Natural killer cell (primary cell): ENCODE data around the gene ISY1. TPM values are rescaled to one million over a fixed set of nuclear protein-coding genes. Genes with fewer than 3 reads are reported as not detected.
A peak's percentile ranks its signal among the peaks of the same experiment; 100 is the strongest.
"Not testable (repeated sequence)": the region's sequence is repeated elsewhere in the genome, so short reads cannot be mapped to it uniquely, and the experiment has no call there.

Experiments used
- ATAC-seq, 3 donors: fragments of 150-1000 bp in 2 of 3; fragments of 200-7000 bp in 1 of 3; cut with Tn5 transposase; 1 replicate in 1 of 3; 2 replicates in 2 of 3; pipeline ENCODE4 v1.10.0; 2021; ENCODE audit warnings: mild to moderate bottlenecking in 2 of 3, moderate library complexity in 2 of 3
- DNase-seq, 2 donors: peaks; one replicate each; pipeline versions ENCODE4 v3.0.0 to v3.0.0-alpha.2; 2013 to 2021; ENCODE audit warnings: mixed read lengths in 1 of 2
- H3K27ac ChIP-seq: one replicate; pipeline ENCODE4 v1.5.1; 2013; ENCODE audit warnings: mild to moderate bottlenecking, low read length
- H3K27me3 ChIP-seq: one replicate; pipeline ENCODE4 v1.6.1; 2013; ENCODE audit warnings: low read length; ENCODE audit not compliant: control insufficient read depth, insufficient read depth
- H3K36me3 ChIP-seq: one replicate; pipeline ENCODE4 v1.6.1; 2013; ENCODE audit warnings: low read length; ENCODE audit not compliant: control insufficient read depth, insufficient read depth
- H3K4me1 ChIP-seq: one replicate; pipeline ENCODE4 v1.6.1; 2013; ENCODE audit warnings: low read length; ENCODE audit not compliant: control insufficient read depth, insufficient read depth
- H3K4me3 ChIP-seq: one replicate; pipeline ENCODE4 v1.5.1; 2013; ENCODE audit warnings: low read length
- H3K9me3 ChIP-seq: one replicate; pipeline ENCODE4 v1.6.1; 2013; ENCODE audit warnings: low read length; ENCODE audit not compliant: control insufficient read depth, insufficient read depth
- H3K27ac Mint-ChIP-seq, 2 donors: one replicate each; pipeline ENCODE4 v1.8.0; 2022; ENCODE audit warnings: mild to moderate bottlenecking in 2 of 2, mixed read lengths in 2 of 2, moderate library complexity in 1 of 2
- H3K27me3 Mint-ChIP-seq, 2 donors: one replicate each; pipeline ENCODE4 v1.8.0; 2022; ENCODE audit warnings: low read depth in 2 of 2, mixed read lengths in 2 of 2
- H3K36me3 Mint-ChIP-seq: one replicate; pipeline ENCODE4 v1.8.0; 2022; ENCODE audit warnings: mixed read lengths
- H3K4me1 Mint-ChIP-seq, 2 donors: one replicate each; pipeline ENCODE4 v1.8.0; 2022; ENCODE audit warnings: mixed read lengths in 2 of 2
- H3K4me3 Mint-ChIP-seq: one replicate; pipeline ENCODE4 v1.8.0; 2022; ENCODE audit warnings: mild to moderate bottlenecking, moderate library complexity, mixed read lengths
- H3K9me3 Mint-ChIP-seq, 2 donors: one replicate each; pipeline ENCODE4 v1.8.0; 2022; ENCODE audit warnings: mixed read lengths in 2 of 2
- WGBS: methylation state at CpG from one replicate; pipeline ENCODE4 v1.1.7; 2013; ENCODE audit warnings: missing lambda C conversion rate; ENCODE audit not compliant: insufficient coverage; 5-methylcytosine and 5-hydroxymethylcytosine counted together
- intact Hi-C: fragments of 100-400 bp; cut with micrococcal nuclease; formaldehyde crosslinking; loops from one replicate; pipeline ENCODE4 v1.14.2; 2022
- total RNA-seq, 4 donors: library from RNA; stranded (reverse); fragments of 120-200 nt in 1 of 4; gene quantifications; one replicate each; pipeline versions ENCODE4 v1.2.3 to v1.2.4, GENCODE V29; 2013 to 2022
- TF ChIP-seq, protein P1 (sequence below): fragments of 200-600 bp; IDR thresholded peaks from one replicate; pipeline ENCODE4 v1.8.0; 2022; ENCODE audit warnings: antibody characterized with exemption

ISY1 gene
- total RNA-seq, 3 donors from 2014 or later (not counting 1 experiment from before 2014, with no cell fraction given): 51.9 to 58.2 (median 56.1) TPM

GRCh38 chr3:129103296-129103695 lies 57.6 kb downstream of the ISY1 start:
- no peak for ATAC-seq
- Histone ChIP-seq H3K4me3 (no peak overlapping the region), H3K9me3 (no peaks in the 10 kb centered on the region), H3K27ac (no peak overlapping the region), H3K36me3 (peaks cover 17% of the 10 kb centered on the region), H3K27me3 (no peaks in the 10 kb centered on the region), H3K4me1 (peaks cover 35% of the 10 kb centered on the region)
- Mint-ChIP-seq H3K9me3 (no peaks in the 10 kb centered on the region), H3K27ac (peak overlapping the region in 1 of 2 donors; percentile 71), H3K4me3 (no peak overlapping the region), H3K27me3 (no peaks in the 10 kb centered on the region), H3K4me1 (peaks cover 51 to 60% of the 10 kb centered on the region in 2 donors), H3K36me3 (no peaks in the 10 kb centered on the region)
- no peak for DNase-seq
- TF ChIP-seq, protein P1, sequence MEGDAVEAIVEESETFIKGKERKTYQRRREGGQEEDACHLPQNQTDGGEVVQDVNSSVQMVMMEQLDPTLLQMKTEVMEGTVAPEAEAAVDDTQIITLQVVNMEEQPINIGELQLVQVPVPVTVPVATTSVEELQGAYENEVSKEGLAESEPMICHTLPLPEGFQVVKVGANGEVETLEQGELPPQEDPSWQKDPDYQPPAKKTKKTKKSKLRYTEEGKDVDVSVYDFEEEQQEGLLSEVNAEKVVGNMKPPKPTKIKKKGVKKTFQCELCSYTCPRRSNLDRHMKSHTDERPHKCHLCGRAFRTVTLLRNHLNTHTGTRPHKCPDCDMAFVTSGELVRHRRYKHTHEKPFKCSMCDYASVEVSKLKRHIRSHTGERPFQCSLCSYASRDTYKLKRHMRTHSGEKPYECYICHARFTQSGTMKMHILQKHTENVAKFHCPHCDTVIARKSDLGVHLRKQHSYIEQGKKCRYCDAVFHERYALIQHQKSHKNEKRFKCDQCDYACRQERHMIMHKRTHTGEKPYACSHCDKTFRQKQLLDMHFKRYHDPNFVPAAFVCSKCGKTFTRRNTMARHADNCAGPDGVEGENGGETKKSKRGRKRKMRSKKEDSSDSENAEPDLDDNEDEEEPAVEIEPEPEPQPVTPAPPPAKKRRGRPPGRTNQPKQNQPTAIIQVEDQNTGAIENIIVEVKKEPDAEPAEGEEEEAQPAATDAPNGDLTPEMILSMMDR: no peak
- WGBS: 87% methylated on average over 7 of the region's 7 CpGs
- intact Hi-C loops: no loop called here

- H3K27me3 Mint-ChIP-seq: no peaks in the 10 kb centered on the region
- DNase-seq (no peak), ATAC-seq (no peak)
- 93% methylated on average over 12 of the region's 12 CpGs for WGBS
- no peaks in the 10 kb centered on the region for H3K9me3 Mint-ChIP-seq
- intact Hi-C loops: no loop called here
- Histone ChIP-seq H3K9me3 (no peaks in the 10 kb centered on the region), H3K4me1 (peaks cover 20% of the 10 kb centered on the region), H3K36me3 (peaks cover 9% of the 10 kb centered on the region), H3K4me3 (no peak overlapping the region), H3K27ac (no peak overlapping the region), H3K27me3 (no peaks in the 10 kb centered on the region)
- peak overlapping the region; percentile 68 to 77 for H3K27ac Mint-ChIP-seq
- no peaks in the 10 kb centered on the region for H3K36me3 Mint-ChIP-seq
- TF ChIP-seq, protein P1: no peak
- peaks cover 62 to 64% of the 10 kb centered on the region in 2 donors for H3K4me1 Mint-ChIP-seq
- no peak overlapping the region for H3K4me3 Mint-ChIP-seq
These were observed 59.3 kb downstream of the ISY1 start for GRCh38 chr3:129101370-129102138.

DNA sequence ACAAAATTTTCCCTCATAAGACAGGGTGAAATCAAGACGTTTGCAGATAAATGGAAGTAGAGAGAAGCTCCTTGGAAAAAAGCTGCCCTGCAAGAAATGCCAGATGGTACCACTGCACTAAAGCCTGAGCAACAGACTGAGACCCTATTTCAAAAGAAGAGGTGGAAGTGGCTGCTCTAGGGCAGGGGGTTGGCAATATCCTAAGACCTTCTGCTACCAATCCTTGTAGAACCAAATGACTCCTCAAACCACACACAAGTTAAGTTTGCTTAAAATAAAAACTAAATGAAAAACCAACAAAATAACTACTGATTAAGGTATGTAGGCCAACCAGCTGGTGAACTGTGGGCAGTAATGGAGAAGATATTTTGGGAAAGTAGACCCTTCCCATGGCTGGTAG lies 60.6 kb downstream of the ISY1 start:
- Histone ChIP-seq H3K36me3 (peaks cover 10% of the 10 kb centered on the region), H3K9me3 (no peaks in the 10 kb centered on the region), H3K27ac (no peak overlapping the region), H3K4me3 (no peak overlapping the region), H3K27me3 (no peaks in the 10 kb centered on the region), H3K4me1 (peaks cover 19% of the 10 kb centered on the region)
- peak overlapping the region; percentile 6 to 13 for H3K27ac Mint-ChIP-seq
- H3K36me3 Mint-ChIP-seq: no peaks in the 10 kb centered on the region
- intact Hi-C loops: no loop called here
- 83% methylated on average over 1 of the region's 1 CpG for WGBS
- H3K27me3 Mint-ChIP-seq: no peaks in the 10 kb centered on the region
- TF ChIP-seq, protein P1: no peak
- ATAC-seq: no peak
- no peak overlapping the region for H3K4me3 Mint-ChIP-seq
- peaks cover 62 to 69% of the 10 kb centered on the region in 2 donors for H3K4me1 Mint-ChIP-seq
- no peak for DNase-seq
- no peaks in the 10 kb centered on the region for H3K9me3 Mint-ChIP-seq

DNA sequence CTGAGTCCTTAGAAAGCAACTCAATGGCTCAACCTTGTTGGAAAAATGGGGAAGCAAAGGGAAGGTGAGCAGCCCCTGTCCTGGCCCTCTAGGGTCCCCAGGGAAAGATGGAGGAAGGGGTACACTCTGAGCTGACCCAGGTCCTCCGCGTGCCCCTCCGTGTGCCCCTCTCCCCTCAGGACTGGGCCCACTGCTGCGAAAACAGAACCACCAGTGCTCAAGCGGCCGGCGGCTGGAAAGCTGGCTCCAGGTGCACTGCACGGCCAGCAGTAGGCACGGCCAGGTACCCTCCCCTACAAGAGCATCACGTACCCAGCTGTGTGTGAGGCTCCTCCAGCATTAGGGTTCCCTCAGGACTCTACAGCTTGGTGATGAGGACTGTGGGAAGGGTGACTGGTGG lies 65.6 kb downstream of the ISY1 start:
- H3K27ac ChIP-seq: no peak overlapping the region
- Mint-ChIP-seq H3K27me3 (no peaks in the 10 kb centered on the region), H3K36me3 (no peaks in the 10 kb centered on the region), H3K27ac (no peak overlapping the region), H3K9me3 (no peaks in the 10 kb centered on the region), H3K4me3 (no peak overlapping the region), H3K4me1 (peaks cover 31% of the 10 kb centered on the region in 2 donors)
- H3K4me3 ChIP-seq: no peak overlapping the region
- DNase-seq: no peak
- intact Hi-C loops: no loop called here
- H3K9me3 ChIP-seq: no peaks in the 10 kb centered on the region
- H3K27me3 ChIP-seq: no peaks in the 10 kb centered on the region
- over 99% methylated on average over 10 of the region's 10 CpGs for WGBS
- TF ChIP-seq, protein P1: no peak
- H3K36me3 ChIP-seq: peaks cover 32% of the 10 kb centered on the region
- no peak for ATAC-seq
- H3K4me1 ChIP-seq: peaks cover 8% of the 10 kb centered on the region

GRCh38 chr3:129088312-129088711 lies 72.6 kb downstream of the ISY1 start:
- H3K36me3 ChIP-seq, H3K27me3 Mint-ChIP-seq, H3K4me3 ChIP-seq, H3K27ac Mint-ChIP-seq, H3K9me3 Mint-ChIP-seq, H3K27me3 ChIP-seq, intact Hi-C loops, H3K4me3 Mint-ChIP-seq, H3K36me3 Mint-ChIP-seq, H3K4me1 ChIP-seq, H3K27ac ChIP-seq, ATAC-seq, H3K9me3 ChIP-seq, DNase-seq, H3K4me1 Mint-ChIP-seq: not testable (repeated sequence)
- WGBS: no CpG with 5 or more reads among the region's 6 CpGs
